MM.1S (cell line): Measurements from ENCODE around the gene TTYH3.

ENCODE experiments used
- EZH2 ChIP-seq: fragments of 300-600 bp; sonication (generic); optimal IDR thresholded peaks from 2 replicates; pipeline ENCODE3; 2017; ENCODE audit warnings: low read depth, mild to moderate bottlenecking, antibody characterized with exemption, low read length, mixed read lengths
- TF ChIP-seq, protein P1 (sequence below): fragments of 300-600 bp; sonication (generic); IDR thresholded peaks from 2 replicates; pipeline ENCODE4 v1.5.1; 2016; ENCODE audit warnings: antibody characterized with exemption, low read length, mixed read lengths

DNA sequence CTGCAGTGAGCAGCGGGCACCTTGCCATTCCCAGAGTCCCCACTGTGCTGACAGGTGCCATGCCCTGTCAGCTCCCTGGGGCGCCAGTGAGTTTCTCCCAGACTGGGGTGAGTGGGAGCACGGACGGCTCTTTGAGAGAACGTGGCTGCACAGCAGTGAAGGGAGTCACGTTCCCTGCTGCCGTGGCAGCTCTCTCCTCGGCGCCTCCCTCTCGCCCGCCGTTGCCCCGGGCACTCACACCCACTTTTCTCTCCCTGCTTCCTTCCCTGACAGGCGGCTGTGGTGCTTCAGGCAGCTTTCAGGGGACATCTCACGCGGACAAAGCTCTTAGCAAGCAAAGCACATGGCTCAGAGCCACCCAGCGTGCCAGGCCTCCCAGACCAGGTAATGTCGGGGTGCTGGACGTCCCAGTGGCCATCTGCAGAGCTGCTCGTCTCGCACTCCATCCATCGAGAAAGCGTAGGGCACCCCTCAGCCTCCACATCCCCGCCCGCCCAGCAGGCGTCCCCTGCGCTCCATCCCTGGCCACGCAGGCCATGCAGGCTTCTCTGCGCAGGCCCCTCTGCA is 27.1 kb upstream of the TTYH3 start:
- TF ChIP-seq, protein P1, sequence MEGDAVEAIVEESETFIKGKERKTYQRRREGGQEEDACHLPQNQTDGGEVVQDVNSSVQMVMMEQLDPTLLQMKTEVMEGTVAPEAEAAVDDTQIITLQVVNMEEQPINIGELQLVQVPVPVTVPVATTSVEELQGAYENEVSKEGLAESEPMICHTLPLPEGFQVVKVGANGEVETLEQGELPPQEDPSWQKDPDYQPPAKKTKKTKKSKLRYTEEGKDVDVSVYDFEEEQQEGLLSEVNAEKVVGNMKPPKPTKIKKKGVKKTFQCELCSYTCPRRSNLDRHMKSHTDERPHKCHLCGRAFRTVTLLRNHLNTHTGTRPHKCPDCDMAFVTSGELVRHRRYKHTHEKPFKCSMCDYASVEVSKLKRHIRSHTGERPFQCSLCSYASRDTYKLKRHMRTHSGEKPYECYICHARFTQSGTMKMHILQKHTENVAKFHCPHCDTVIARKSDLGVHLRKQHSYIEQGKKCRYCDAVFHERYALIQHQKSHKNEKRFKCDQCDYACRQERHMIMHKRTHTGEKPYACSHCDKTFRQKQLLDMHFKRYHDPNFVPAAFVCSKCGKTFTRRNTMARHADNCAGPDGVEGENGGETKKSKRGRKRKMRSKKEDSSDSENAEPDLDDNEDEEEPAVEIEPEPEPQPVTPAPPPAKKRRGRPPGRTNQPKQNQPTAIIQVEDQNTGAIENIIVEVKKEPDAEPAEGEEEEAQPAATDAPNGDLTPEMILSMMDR: no peak
- TF ChIP-seq EZH2: no peak
